ENCODE results near the gene ZDHHC13. TPM values are rescaled to one million over a fixed set of nuclear protein-coding genes. Genes with fewer than 3 reads are reported as not detected.
A peak's percentile ranks its signal among the peaks of the same experiment; 100 is the strongest.

Gene ZDHHC13
- total and polyA plus RNA-seq, 2 of the 8 experiments (the other 6 are each of a cell fraction or from before 2014, with no cell fraction given) = 22.4 to 24.1 TPM

DNA sequence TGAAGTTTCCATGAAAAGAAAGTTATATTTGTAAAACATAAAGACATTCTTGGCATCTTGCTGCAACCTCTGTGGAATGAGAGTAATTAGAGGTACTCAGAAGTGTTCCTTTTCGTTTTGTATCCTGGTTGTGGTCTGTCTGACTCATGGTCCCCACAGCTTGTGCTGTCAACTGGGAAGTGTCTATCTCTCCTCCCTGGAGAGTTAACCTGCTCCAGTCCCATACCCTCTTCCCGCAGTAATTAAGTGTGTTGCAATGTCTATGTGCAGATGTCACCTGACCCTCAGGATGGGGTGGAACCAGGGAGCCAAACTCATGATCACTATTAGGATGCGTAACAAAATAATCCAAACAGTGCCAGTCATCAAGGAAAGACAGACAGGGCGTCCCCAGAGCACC lies 23.0 kb upstream of the ZDHHC13 start:
- Histone ChIP-seq H2BK12ac (ENCODE audit: low read depth, low read length) (no peak overlapping the region), H2BK20ac (ENCODE audit: low read length) (no peak overlapping the region), H3K4me3 (ENCODE audit: extremely low read depth in 1 of 4, insufficient read depth in 2 of 4, low read depth in 3 of 4, low read length in 4 of 4) (no peak overlapping the region), H3K9ac (replicated peaks in 1 of 4; ENCODE audit: extremely low read depth in 1 of 4, low read depth in 3 of 4, low read length in 3 of 4) (no peak overlapping the region), H3K79me1 (ENCODE audit: low read depth, low read length) (no peaks in the 10 kb centered on the region; the same call in 1 of the 2 replicates), H3K14ac (ENCODE audit: insufficient read length) (no peak overlapping the region), H3K23me2 (ENCODE audit: low read depth, low read length) (no peaks in the 10 kb centered on the region), H2AFZ (ENCODE audit: low read length) (0 out of 2 replicates have a peak overlapping the region, but pooled peaks have one; percentile 7), H3K9me3 (ENCODE audit: insufficient read depth in 2 of 2, low read depth in 1 of 2, low read length in 1 of 2) (no peaks in the 10 kb centered on the region), H3K23ac (ENCODE audit: insufficient read length) (no peak overlapping the region), H4K91ac (replicated peaks; ENCODE audit: insufficient read length, low read length) (no peak overlapping the region), H3K27me3 (replicated peaks in 1 of 4; ENCODE audit: control insufficient read depth in 3 of 4, extremely low read depth in 1 of 4, insufficient read depth in 3 of 4, low read length in 3 of 4) (no peaks in the 10 kb centered on the region), H4K5ac (ENCODE audit: insufficient read length, low read depth, low read length) (no peak overlapping the region), H3K18ac (ENCODE audit: extremely low read depth, low read length) (no peak overlapping the region), H4K20me1 (replicated peaks in 1 of 2; ENCODE audit: control insufficient read depth in 1 of 2, insufficient read depth in 2 of 2, low read length in 2 of 2) (no peaks in the 10 kb centered on the region), H3K36me3 (ENCODE audit: control insufficient read depth in 2 of 4, insufficient read depth in 4 of 4, low read length in 3 of 4) (no peaks in the 10 kb centered on the region), H3K27ac (ENCODE audit: low read depth, low read length) (no peak overlapping the region), H3K79me2 (ENCODE audit: control insufficient read depth in 1 of 2, insufficient read depth in 2 of 2, low read length in 2 of 2) (no peaks in the 10 kb centered on the region), H3K4me1 (replicated peaks in 1 of 4; ENCODE audit: control insufficient read depth in 3 of 4, insufficient read depth in 4 of 4, low read length in 3 of 4) (no peaks in the 10 kb centered on the region), H3K56ac (replicated peaks; ENCODE audit: insufficient read length, low read depth, low read length) (no peak overlapping the region), H3K4ac (replicated peaks; ENCODE audit: insufficient read length, low read depth, low read length) (no peak overlapping the region), H3K4me2 (ENCODE audit: insufficient read depth in 1 of 2, low read depth in 2 of 2, low read length in 2 of 2) (no peak overlapping the region), H2BK15ac (ENCODE audit: low read length) (no peak overlapping the region), H4K8ac (ENCODE audit: extremely low read depth, insufficient read depth, low read length) (no peak overlapping the region), H2BK5ac (ENCODE audit: low read depth, low read length) (no peak overlapping the region), H2AK5ac (ENCODE audit: low read depth, low read length) (no peak overlapping the region), H2BK120ac (replicated peaks; ENCODE audit: low read depth, low read length) (no peak overlapping the region)
- DNase-seq (ENCODE audit: low read depth in 1 of 2, low spot score in 2 of 2) (no peak), FAIRE-seq (no peak)
- ChIA-PET POLR2A (ENCODE audit: partially characterized antibody) (no interaction called here), CTCF (ENCODE audit: partially characterized antibody) (interaction anchor here (1.2 to 1.5 kb wide), 2 partner anchors 7 to 16 kb away, joined by 4 read pairs; no protein-coding TSS in a partner anchor)
- TF ChIP-seq TCF12 (IDR thresholded peaks at IDR 0.05; ENCODE audit: low read depth, low read length) (no peak), PHF8 (conservative IDR thresholded peaks at IDR 0.05; ENCODE audit: low read depth, low read length) (no peak), SAP30 (IDR thresholded peaks at IDR 0.05; ENCODE audit: insufficient read depth, insufficient replicate concordance, low read length) (no peak), RNF2 (IDR thresholded peaks at IDR 0.05; ENCODE audit: borderline replicate concordance, low read depth, low read length, missing control alignments, poor library complexity, severe bottlenecking) (no peak), POLR2A (IDR thresholded peaks at IDR 0.05; ENCODE audit: control extremely low read depth in 1 of 2, low read depth in 2 of 2, low read length in 2 of 2) (no peak), SP4 (IDR thresholded peaks at IDR 0.05; ENCODE audit: low read length) (no peak), JUND (IDR thresholded peaks at IDR 0.05; ENCODE audit: low read length) (no peak), POU5F1 (IDR thresholded peaks at IDR 0.05; ENCODE audit: low read depth, low read length) (no peak), RFX5 (IDR thresholded peaks at IDR 0.05; ENCODE audit: borderline replicate concordance, low read depth, low read length) (no peak), ZNF274 (IDR thresholded peaks at IDR 0.05; ENCODE audit: borderline replicate concordance, extremely low read depth, low read length) (no peak), GTF2F1 (IDR thresholded peaks at IDR 0.05; ENCODE audit: borderline replicate concordance, low read depth, low read length) (no peak)
- 54% methylated on average over 4 of the region's 4 CpGs; no CpG with 5 or more reads in 1 of the 2 experiments for WGBS, 2 experiments (ENCODE audit: extremely low coverage in 1 of 2, insufficient coverage in 1 of 2, insufficient read length in 1 of 2, insufficient replicate concordance in 2 of 2, low coverage in 1 of 2, low lambda C conversion rate in 2 of 2, missing lambda C conversion rate in 1 of 2)
